Upper lobe of left lung (tissue), 4 donors: ENCODE data around the gene USP31.

ENCODE experiments used
- CTCF ChIP-seq, 6 experiments: fragments of 450-650 bp in 4 of 6; fragments of 200-600 bp in 2 of 6; sonication (generic) in 2 of 6; IDR thresholded peaks; one replicate each; pipeline ENCODE4 v1.5.1; 2016 to 2019; ENCODE audit warnings: antibody characterized with exemption in 6 of 6
- POLR2AphosphoS5 ChIP-seq, 2 donors: sonication (generic); formaldehyde crosslinking; IDR thresholded peaks; one replicate each; pipeline ENCODE4 v1.5.1; 2017; ENCODE audit warnings: antibody characterized with exemption in 2 of 2

- TF ChIP-seq POLR2AphosphoS5 (IDR thresholded peaks at IDR 0.05) (no peak), CTCF (IDR thresholded peaks at IDR 0.05) (no peak)
These were observed 47.3 kb upstream of the USP31 start for GRCh38 chr16:23196539-23196938.
